PC-9 (cell line): ENCODE results near the gene NFAM1. TPM values are rescaled to one million over a fixed set of nuclear protein-coding genes. Genes with fewer than 3 reads are reported as not detected.

Experiments used
- Bru-seq: library from RNA; stranded (reverse); fragments of 400-500 nt; gene quantifications from one replicate; lab custom pipeline; 2021; lab: Mats Ljungman, UMichigan
- BruChase-seq, 2 experiments: library from RNA; stranded (reverse); fragments of 400-500 nt; gene quantifications; one replicate each; lab custom pipeline; 2021; lab: Mats Ljungman, UMichigan
- BruUV-seq: library from RNA; stranded (reverse); fragments of 400-500 nt; replicated peaks from 2 replicates; lab custom pipeline; 2021; lab: Mats Ljungman, UMichigan
- CTCF ChIA-PET: fragments of 300-600 bp; sonication (Branson Sonifier 250); formaldehyde crosslinking; loops from one replicate; lab custom pipeline; 2022; ENCODE audit warnings: antibody characterized with exemption; lab: Charles Lee
- POLR2A ChIA-PET: fragments of 300-600 bp; sonication (Branson Sonifier 250); formaldehyde crosslinking; loops from one replicate; lab custom pipeline; 2022; ENCODE audit warnings: antibody characterized with exemption; ENCODE audit not compliant: unreplicated experiment; lab: Charles Lee
- DNase-seq, 2 experiments: peaks; one replicate each; pipeline versions ENCODE4 v3.0.0 to v3.0.0-alpha.2; 2015 to 2022; ENCODE audit warnings: mixed read lengths in 1 of 2
- H2AFZ ChIP-seq: fragments of 200-600 bp; sonication (generic); 2 replicates; pipeline ENCODE4 v1.8.1; 2017; ENCODE audit warnings: antibody characterized with exemption
- H3F3A ChIP-seq: fragments of 200-600 bp; sonication (generic); 2 replicates; pipeline ENCODE4 v1.8.1; 2017; ENCODE audit warnings: antibody characterized with exemption, mild to moderate bottlenecking, low read depth; ENCODE audit not compliant: insufficient read depth
- H3K27ac ChIP-seq: fragments of 200-600 bp; sonication (generic); 2 replicates; pipeline ENCODE4 v1.6.1; 2016; ENCODE audit warnings: mixed run types
- H3K27me3 ChIP-seq: fragments of 200-600 bp; sonication (generic); 2 replicates; pipeline ENCODE4 v1.6.1; 2016; ENCODE audit warnings: low read depth, mixed run types; ENCODE audit not compliant: insufficient read depth
- H3K36me3 ChIP-seq: fragments of 200-600 bp; sonication (generic); 2 replicates; pipeline ENCODE4 v1.6.1; 2016; ENCODE audit warnings: low read depth, mixed run types
- H3K4me1 ChIP-seq: fragments of 200-600 bp; sonication (generic); replicated peaks from 2 replicates; pipeline ENCODE4 v1.6.1; 2016; ENCODE audit warnings: mixed run types; ENCODE audit not compliant: insufficient read depth
- H3K4me2 ChIP-seq: fragments of 200-600 bp; sonication (generic); 2 replicates; pipeline ENCODE4 v1.6.1; 2017; ENCODE audit warnings: mixed run types
- H3K4me3 ChIP-seq: fragments of 200-600 bp; sonication (generic); 2 replicates; pipeline ENCODE4 v1.6.1; 2016; ENCODE audit warnings: mixed run types
- H3K79me2 ChIP-seq: fragments of 200-600 bp; sonication (generic); 2 replicates; pipeline ENCODE4 v1.6.1; 2017; ENCODE audit warnings: low read depth, mixed run types
- H3K9me2 ChIP-seq: fragments of 200-600 bp; sonication (generic); 2 replicates; pipeline ENCODE4 v1.8.1; 2017; ENCODE audit warnings: mild to moderate bottlenecking; ENCODE audit not compliant: insufficient read depth
- H3K9me3 ChIP-seq: fragments of 200-600 bp; sonication (generic); 2 replicates; pipeline ENCODE4 v1.8.1; 2016; ENCODE audit warnings: low read depth; ENCODE audit not compliant: insufficient read depth
- H4K20me1 ChIP-seq: fragments of 200-600 bp; sonication (generic); 2 replicates; pipeline ENCODE4 v1.8.1; 2017; ENCODE audit not compliant: insufficient read depth
- CTCF ChIP-seq: fragments of 200-600 bp; sonication (generic); conservative IDR thresholded peaks from 2 replicates; pipeline ENCODE4 v1.6.1; 2017; ENCODE audit warnings: mixed run types, antibody characterized with exemption, mild to moderate bottlenecking, moderate library complexity
- EZH2 ChIP-seq: fragments of 200-600 bp; sonication (generic); IDR thresholded peaks from 2 replicates; pipeline ENCODE4 v1.8.0; 2017; ENCODE audit warnings: antibody characterized with exemption, low read depth
- intact Hi-C: fragments of 100-400 bp; cut with micrococcal nuclease; formaldehyde crosslinking; loops from one replicate; pipeline ENCODE4 v1.10.0; 2022; ENCODE audit not compliant: unreplicated experiment
- long read RNA-seq: library from polyadenylated mRNA; stranded (forward); transcript quantifications from one replicate; pipeline ENCODE4 v2.0.0, GENCODE V29; 2022
- total RNA-seq: library from RNA; stranded (reverse); gene quantifications from 2 replicates; pipeline ENCODE4 v1.2.3, GENCODE V29; 2021

The NFAM1 gene
- total RNA-seq (not detected in 2 replicates), Bru-seq, nascent RNA (not detected), BruChase-seq, experiment 1, labeled RNA remaining after a 2-hour chase (percentile 3 among the genes with signal in this experiment), BruChase-seq, experiment 2, labeled RNA remaining after a 6-hour chase (not detected)
- long read RNA-seq: 0 reads

GRCh38 chr22:42432020-42432596, at the start of gene NFAM1:
TSS of gene NFAM1 (minus strand) at chr22:42432403. CDS start at chr22:42432357, 46 bp downstream.
- Histone ChIP-seq H3K4me2 (no peak within 1 kb of the TSS), H3K27me3 (peaks cover 42% of the 10 kb centered on the region), H3K4me3 (no peak within 1 kb of the TSS), H4K20me1 (no peaks in the 10 kb centered on the region), H3K79me2 (no peaks in the 10 kb centered on the region), H3K9me3 (no peaks in the 10 kb centered on the region), H3K27ac (no peak within 1 kb of the TSS), H2AFZ (no peak within 1 kb of the TSS), H3K9me2 (no peaks in the 10 kb centered on the region), H3K4me1 (peaks cover 5% of the 10 kb centered on the region; the same call in 1 of the 2 replicates), H3K36me3 (no peaks in the 10 kb centered on the region), H3F3A (peaks cover 2% of the 10 kb centered on the region; the same call in 1 of the 2 replicates)
- intact Hi-C loops: loop anchor here (10.0 kb wide), 1 partner anchor 117 kb away; no protein-coding TSS in a partner anchor
- DNase-seq: no peak
- TF ChIP-seq EZH2 (no peak), CTCF (no peak)
- ChIA-PET CTCF (interaction anchor here (0.6 kb wide), 1 partner anchor 238 kb away, joined by 3 read pairs; no protein-coding TSS in a partner anchor), POLR2A (interaction anchor here (0.7 kb wide), 2 partner anchors 361 to 732 kb away, joined by 4 read pairs; no protein-coding TSS in a partner anchor)
- no TSS peak for BruUV-seq

GRCh38 chr22:42475122-42475521, 42.9 kb upstream of the NFAM1 start:
- CTCF ChIA-PET: interaction anchor here (1.4 kb wide), 1 partner anchor 31 kb away, joined by 5 read pairs; no protein-coding TSS in a partner anchor
- no peak overlapping the region for H2AFZ ChIP-seq

More at GRCh38 chr22:42475122-42475521, 42.9 kb upstream of the NFAM1 start:
- TF ChIP-seq EZH2: no peak
- no peak for TF ChIP-seq CTCF
- DNase-seq: no peak
- no peaks in the 10 kb centered on the region for H3K9me3 ChIP-seq
- H3K9me2 ChIP-seq: no peaks in the 10 kb centered on the region
- intact Hi-C loops: no loop called here
- no peaks in the 10 kb centered on the region for H3F3A ChIP-seq
- POLR2A ChIA-PET: no interaction called here
- no peak overlapping the region for H3K4me3 ChIP-seq
- no peaks in the 10 kb centered on the region for H4K20me1 ChIP-seq
- no peaks in the 10 kb centered on the region for H3K4me1 ChIP-seq
- BruUV-seq: no TSS peak
- H3K27ac ChIP-seq: no peak overlapping the region
- H3K4me2 ChIP-seq: no peak overlapping the region
- no peaks in the 10 kb centered on the region for H3K79me2 ChIP-seq
- H3K27me3 ChIP-seq: no peaks in the 10 kb centered on the region; the same call in 1 of the 2 replicates
- H3K36me3 ChIP-seq: no peaks in the 10 kb centered on the region
